Osteocyte (in vitro differentiated cells): Measurements from ENCODE around the gene DPF3. TPM values are rescaled to one million over a fixed set of nuclear protein-coding genes. Genes with fewer than 3 reads are reported as not detected.

Experiments
- DNase-seq: peaks from one replicate; pipeline ENCODE4 v3.0.0; 2021; ENCODE audit warnings: mixed read lengths; ENCODE audit not compliant: unreplicated experiment; ENCODE audit errors: extremely low spot score
- H3K27ac Mint-ChIP-seq: one replicate; pipeline ENCODE4 v1.8.0; 2021; ENCODE audit warnings: mild to moderate bottlenecking, mixed read lengths; ENCODE audit not compliant: unreplicated experiment
- H3K27me3 Mint-ChIP-seq: one replicate; pipeline ENCODE4 v1.8.0; 2021; ENCODE audit warnings: mixed read lengths; ENCODE audit not compliant: unreplicated experiment
- H3K36me3 Mint-ChIP-seq: one replicate; pipeline ENCODE4 v1.8.0; 2021; ENCODE audit warnings: mixed read lengths; ENCODE audit not compliant: unreplicated experiment
- H3K4me1 Mint-ChIP-seq: one replicate; pipeline ENCODE4 v1.8.0; 2021; ENCODE audit warnings: mixed read lengths; ENCODE audit not compliant: unreplicated experiment
- H3K4me3 Mint-ChIP-seq: one replicate; pipeline ENCODE4 v1.8.0; 2021; ENCODE audit warnings: mild to moderate bottlenecking, moderate library complexity, mixed read lengths; ENCODE audit not compliant: unreplicated experiment
- H3K9me3 Mint-ChIP-seq: one replicate; pipeline ENCODE4 v1.8.0; 2021; ENCODE audit warnings: mixed read lengths; ENCODE audit not compliant: unreplicated experiment
- total RNA-seq: library from RNA; stranded (reverse); gene quantifications from 2 replicates; pipeline ENCODE4 v1.2.1, GENCODE V29; 2021
- TF ChIP-seq, protein P1 (sequence below): fragments of 200-600 bp; sonication (generic); IDR thresholded peaks from 2 replicates; pipeline ENCODE4 v1.5.0; 2021; ENCODE audit warnings: antibody characterized with exemption, mild to moderate bottlenecking, moderate library complexity

The DPF3 gene
- total RNA-seq, 1 donor from 2014 or later: 5.8 TPM

DNA sequence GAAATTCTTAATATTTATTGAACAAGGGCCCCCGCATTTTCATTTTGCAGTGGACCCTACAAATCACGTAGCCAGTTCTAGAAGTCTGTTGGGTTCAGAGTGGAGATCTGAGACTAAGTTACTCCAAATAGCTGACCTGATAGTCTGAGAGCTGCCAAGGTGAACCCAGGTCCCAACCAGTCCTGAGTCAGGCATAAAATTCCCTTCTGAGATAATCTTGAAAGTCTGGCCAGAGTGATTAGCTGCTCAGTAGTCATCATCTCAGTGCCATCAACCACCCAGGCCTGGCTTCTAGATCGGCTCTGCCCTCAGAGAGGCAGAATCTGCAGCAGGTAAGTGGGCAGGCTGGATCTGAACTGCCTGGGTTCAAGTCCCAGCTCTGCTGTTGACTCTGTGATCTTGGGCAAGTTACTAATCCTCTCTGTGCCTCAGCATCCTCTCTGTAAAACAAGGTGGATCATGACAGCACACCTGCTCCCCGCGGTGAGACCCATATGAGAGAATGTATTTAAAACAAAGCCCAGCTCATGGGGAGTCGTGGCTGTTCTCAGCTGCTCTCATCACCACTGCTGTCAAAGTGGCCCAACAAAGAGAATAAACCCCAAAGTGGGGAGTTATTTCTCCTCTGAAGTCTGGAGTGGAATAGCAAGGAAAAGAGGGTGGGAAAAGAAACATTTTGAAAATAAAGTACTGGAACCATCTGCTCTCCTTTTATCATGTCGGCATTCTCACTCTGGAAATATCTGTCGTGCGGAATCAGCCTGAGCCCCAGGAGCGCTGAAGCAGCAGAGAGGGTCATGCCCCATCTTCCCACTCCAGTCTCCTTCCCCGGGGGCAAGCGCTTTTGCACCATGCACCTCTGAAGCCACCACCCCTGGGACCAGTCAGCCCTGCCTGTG is 193.3 kb downstream of the DPF3 start:
- no peak for DNase-seq
- Mint-ChIP-seq H3K9me3 (no peaks in the 10 kb centered on the region), H3K27ac (peak overlapping the region; percentile 29), H3K4me1 (peaks cover 12% of the 10 kb centered on the region), H3K4me3 (no peak overlapping the region), H3K27me3 (no peaks in the 10 kb centered on the region), H3K36me3 (no peaks in the 10 kb centered on the region)
- TF ChIP-seq, protein P1, sequence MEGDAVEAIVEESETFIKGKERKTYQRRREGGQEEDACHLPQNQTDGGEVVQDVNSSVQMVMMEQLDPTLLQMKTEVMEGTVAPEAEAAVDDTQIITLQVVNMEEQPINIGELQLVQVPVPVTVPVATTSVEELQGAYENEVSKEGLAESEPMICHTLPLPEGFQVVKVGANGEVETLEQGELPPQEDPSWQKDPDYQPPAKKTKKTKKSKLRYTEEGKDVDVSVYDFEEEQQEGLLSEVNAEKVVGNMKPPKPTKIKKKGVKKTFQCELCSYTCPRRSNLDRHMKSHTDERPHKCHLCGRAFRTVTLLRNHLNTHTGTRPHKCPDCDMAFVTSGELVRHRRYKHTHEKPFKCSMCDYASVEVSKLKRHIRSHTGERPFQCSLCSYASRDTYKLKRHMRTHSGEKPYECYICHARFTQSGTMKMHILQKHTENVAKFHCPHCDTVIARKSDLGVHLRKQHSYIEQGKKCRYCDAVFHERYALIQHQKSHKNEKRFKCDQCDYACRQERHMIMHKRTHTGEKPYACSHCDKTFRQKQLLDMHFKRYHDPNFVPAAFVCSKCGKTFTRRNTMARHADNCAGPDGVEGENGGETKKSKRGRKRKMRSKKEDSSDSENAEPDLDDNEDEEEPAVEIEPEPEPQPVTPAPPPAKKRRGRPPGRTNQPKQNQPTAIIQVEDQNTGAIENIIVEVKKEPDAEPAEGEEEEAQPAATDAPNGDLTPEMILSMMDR: no peak

DNA sequence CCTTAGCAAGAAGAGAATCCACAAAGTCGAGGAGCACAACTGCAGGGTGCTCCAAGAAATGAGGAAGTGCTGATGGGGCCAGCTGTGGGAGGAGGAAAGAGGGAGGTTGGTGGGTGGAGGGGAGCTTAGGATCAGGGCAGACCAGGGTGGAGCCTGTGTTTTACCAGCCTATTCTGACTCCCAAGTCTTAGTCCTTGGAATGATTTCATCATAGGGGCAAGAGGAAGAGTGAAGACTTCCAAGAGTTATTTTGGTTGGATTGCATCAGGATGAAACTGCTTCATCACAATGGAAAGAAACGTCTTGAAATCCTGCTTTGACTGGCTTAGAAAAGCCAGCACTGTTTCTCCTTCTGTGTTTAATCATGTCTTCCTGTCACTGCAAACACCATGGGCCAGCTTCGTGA is 194.0 kb downstream of the DPF3 start:
- Mint-ChIP-seq H3K27me3 (no peaks in the 10 kb centered on the region), H3K27ac (peak overlapping the region; percentile 23), H3K4me3 (no peak overlapping the region), H3K4me1 (peaks cover 12% of the 10 kb centered on the region), H3K9me3 (no peaks in the 10 kb centered on the region), H3K36me3 (no peaks in the 10 kb centered on the region)
- DNase-seq: no peak
- TF ChIP-seq, protein P1: no peak

DNA sequence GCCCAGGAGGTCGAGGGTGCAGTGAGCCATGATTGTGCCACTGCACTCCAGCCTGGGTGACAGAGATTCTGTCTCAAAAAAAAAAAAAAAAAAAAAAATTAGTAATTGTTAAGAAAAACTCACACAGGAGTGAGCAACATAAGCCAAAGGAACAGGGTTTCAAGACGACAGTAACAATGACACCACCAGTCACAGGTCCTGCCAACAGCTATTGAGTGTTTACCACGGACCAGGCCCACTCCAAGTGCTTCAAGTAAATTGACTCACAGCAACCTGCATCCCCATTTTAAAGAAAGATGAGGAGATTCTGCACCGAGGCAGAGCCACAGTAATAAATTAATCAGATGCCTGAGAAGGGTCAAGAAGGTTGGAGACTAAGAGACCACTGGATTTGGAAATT is 194.5 kb downstream of the DPF3 start:
- Mint-ChIP-seq H3K9me3 (no peaks in the 10 kb centered on the region), H3K27ac (no peak overlapping the region), H3K4me3 (no peak overlapping the region), H3K4me1 (peaks cover 12% of the 10 kb centered on the region), H3K36me3 (no peaks in the 10 kb centered on the region), H3K27me3 (no peaks in the 10 kb centered on the region)
- no peak for DNase-seq
- TF ChIP-seq, protein P1: no peak

DNA sequence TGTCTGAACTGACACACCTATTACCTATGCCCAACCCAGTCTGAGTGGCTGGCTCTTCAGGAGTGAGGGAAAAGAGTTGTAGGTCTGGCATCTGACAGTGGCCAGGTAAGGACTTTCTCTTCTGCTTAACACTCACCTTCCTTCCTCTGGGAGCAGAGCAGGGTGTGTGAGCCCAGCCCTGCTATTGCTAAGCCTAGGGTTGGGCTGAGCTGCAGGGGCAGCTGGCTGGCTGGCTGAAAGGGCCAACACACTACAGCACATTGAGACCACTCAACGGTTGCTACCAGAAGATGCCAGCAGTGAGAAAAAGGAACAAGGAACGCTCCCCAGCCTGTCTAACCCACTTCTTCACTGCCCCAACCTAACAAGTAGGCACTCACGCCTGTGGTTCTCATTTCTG is 201.2 kb downstream of the DPF3 start:
- Mint-ChIP-seq H3K36me3 (peaks cover 2% of the 10 kb centered on the region), H3K27ac (no peak overlapping the region), H3K27me3 (no peaks in the 10 kb centered on the region), H3K9me3 (no peaks in the 10 kb centered on the region), H3K4me3 (no peak overlapping the region), H3K4me1 (no peaks in the 10 kb centered on the region)
- DNase-seq: no peak
- TF ChIP-seq, protein P1: no peak

DNA sequence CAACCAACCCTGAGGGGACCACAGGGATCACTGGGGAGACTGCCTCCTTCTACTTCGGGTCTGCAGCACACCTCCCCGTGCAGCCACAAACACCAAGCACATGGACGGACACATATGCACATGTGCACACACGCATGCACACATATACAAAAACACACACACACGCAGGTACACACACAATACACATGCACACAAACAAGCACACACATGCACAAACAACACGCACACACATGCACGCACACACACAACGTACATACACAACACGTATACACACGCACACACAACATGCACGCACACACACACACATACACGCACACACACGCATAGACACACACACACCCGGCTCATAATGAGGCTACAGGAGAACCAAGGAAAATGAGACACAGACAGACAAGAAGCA is 203.6 kb downstream of the DPF3 start:
- peaks cover 2% of the 10 kb centered on the region for H3K36me3 Mint-ChIP-seq
- no peak overlapping the region for H3K4me3 Mint-ChIP-seq
- H3K4me1 Mint-ChIP-seq: no peaks in the 10 kb centered on the region
- no peak for DNase-seq
- TF ChIP-seq, protein P1: no peak
- H3K27ac Mint-ChIP-seq: no peak overlapping the region
- no peaks in the 10 kb centered on the region for H3K9me3 Mint-ChIP-seq
- no peaks in the 10 kb centered on the region for H3K27me3 Mint-ChIP-seq
